Stimulated activated CD8-positive, alpha-beta memory T cell treated with anti-CD3 and anti-CD28 coated beads, Interleukin-15, amount 100 ng/mL, for 4 hours (primary cell): ENCODE results near the gene IRF2BPL.

ENCODE experiments used
- DNase-seq, 2 donors: peaks; one replicate each; pipeline ENCODE4 v3.0.0-alpha.2; 2020; ENCODE audit warnings: low read depth in 2 of 2

Gene IRF2BPL

GRCh38 chr14:77053046-77053841, 24.7 kb upstream of the IRF2BPL start:
- peak; percentile 61 to 65 for DNase-seq

GRCh38 chr14:77052281-77053044, 24.0 kb upstream of the IRF2BPL start:
- DNase-seq: no peak

GRCh38 chr14:77051116-77051515, 22.6 kb upstream of the IRF2BPL start:
- no peak for DNase-seq

GRCh38 chr14:77046721-77047120, 18.2 kb upstream of the IRF2BPL start:
- no peak for DNase-seq

- no peak for DNase-seq
Observed at GRCh38 chr14:77045238-77046162, 17.0 kb upstream of the IRF2BPL start.

GRCh38 chr14:77044783-77045237, 16.3 kb upstream of the IRF2BPL start:
- DNase-seq: no peak

GRCh38 chr14:77043984-77044485, 15.5 kb upstream of the IRF2BPL start:
- no peak for DNase-seq

GRCh38 chr14:77043177-77043983, 14.9 kb upstream of the IRF2BPL start:
- no peak for DNase-seq

GRCh38 chr14:77041881-77042545, 13.5 kb upstream of the IRF2BPL start:
- DNase-seq: no peak

GRCh38 chr14:77040741-77041653, 12.5 kb upstream of the IRF2BPL start:
- no peak for DNase-seq

- peak; percentile 85 to 93 for DNase-seq
Observed at GRCh38 chr14:77040059-77040740, 11.7 kb upstream of the IRF2BPL start.

- DNase-seq: no peak
Observed at GRCh38 chr14:77039285-77040058, 11.0 kb upstream of the IRF2BPL start.

GRCh38 chr14:77037938-77038568, 9.5 kb upstream of the IRF2BPL start:
- peak; percentile 48 to 51 for DNase-seq

- no peak for DNase-seq
Observed at GRCh38 chr14:77037215-77037937, 8.9 kb upstream of the IRF2BPL start.

GRCh38 chr14:77036484-77037214, 8.1 kb upstream of the IRF2BPL start:
- no peak for DNase-seq

GRCh38 chr14:77035267-77035666, 6.8 kb upstream of the IRF2BPL start:
- no peak for DNase-seq
